IPS DF 6.9 (cell line): ENCODE data around the gene PSMC5.
"Not testable (repeated sequence)": the region's sequence is repeated elsewhere in the genome, so short reads cannot be mapped to it uniquely, and the experiment has no call there.

Experiments used
- DNase-seq: peaks from one replicate; pipeline ENCODE4 v3.0.0-alpha.2; 2013; ENCODE audit warnings: low read depth, low spot score
- H3K27ac ChIP-seq: one replicate; pipeline ENCODE4 v1.5.1; 2013; ENCODE audit warnings: low read length, control low read depth
- H3K27me3 ChIP-seq: 2 replicates; pipeline ENCODE4 v1.6.1; 2013; ENCODE audit warnings: mild to moderate bottlenecking, low read length; ENCODE audit not compliant: control insufficient read depth, insufficient read depth
- H3K36me3 ChIP-seq: 2 replicates; pipeline ENCODE4 v1.6.1; 2013; ENCODE audit warnings: low read length; ENCODE audit not compliant: control insufficient read depth, insufficient read depth
- H3K4me1 ChIP-seq: 2 replicates; pipeline ENCODE4 v1.6.1; 2013; ENCODE audit warnings: low read length; ENCODE audit not compliant: control insufficient read depth, insufficient read depth
- H3K4me3 ChIP-seq: 2 replicates; pipeline ENCODE4 v1.5.1; 2013; ENCODE audit warnings: mild to moderate bottlenecking, low read length
- H3K9me3 ChIP-seq: 2 replicates; pipeline ENCODE4 v1.6.1; 2013; ENCODE audit warnings: low read length, inconsistent platforms; ENCODE audit not compliant: control insufficient read depth, insufficient read depth
- WGBS: extraction: QIAGEN DNeasy Blood & Tissue Kit; methylation state at CpG from one replicate; pipeline ENCODE4 v1.1.7; 2013; ENCODE audit warnings: mixed read lengths, missing lambda C conversion rate; ENCODE audit not compliant: insufficient read length, insufficient coverage; 5-methylcytosine and 5-hydroxymethylcytosine counted together

The PSMC5 gene

DNA sequence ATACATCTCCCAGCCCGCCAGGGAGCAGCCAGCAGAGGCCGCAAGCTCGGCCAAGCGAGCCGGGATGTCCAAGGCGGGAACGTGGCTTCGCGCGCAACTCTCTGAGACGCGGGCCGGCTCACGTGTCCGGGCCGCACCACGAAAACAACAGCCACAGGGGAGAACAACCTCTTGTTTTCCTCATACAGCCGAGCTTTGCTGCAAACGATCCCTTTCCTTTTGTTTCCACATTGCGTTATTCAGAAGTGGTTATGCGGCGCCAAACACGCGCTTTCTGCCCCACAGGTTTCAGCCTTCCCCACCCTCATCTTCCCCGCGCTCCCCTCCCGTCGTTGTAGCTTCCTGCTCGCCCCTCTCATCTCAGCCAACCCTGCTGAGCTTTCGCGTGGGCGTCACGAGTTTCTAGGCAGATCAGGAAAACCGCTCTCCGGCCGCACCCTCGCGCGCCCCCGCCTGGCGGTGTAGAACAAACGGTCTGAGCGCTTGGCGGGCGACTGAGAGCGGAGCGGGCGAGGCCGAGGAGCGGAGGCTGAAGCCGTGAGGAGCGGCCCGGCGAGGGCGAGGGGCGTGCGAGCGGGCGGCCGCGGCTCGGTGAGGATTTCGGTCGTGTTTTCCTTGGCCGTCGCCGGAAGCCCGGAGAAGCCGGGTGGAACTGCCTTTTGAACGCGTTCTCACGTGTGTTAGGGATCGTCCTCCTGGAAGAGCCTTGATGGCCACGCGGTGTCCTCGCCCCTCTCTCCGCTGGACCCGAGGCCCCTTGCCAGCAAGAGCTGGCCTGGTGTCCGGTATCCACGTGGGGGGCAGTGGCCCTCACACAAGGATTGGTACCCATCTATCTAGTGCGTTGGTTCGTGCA, 21.8 kb downstream of the PSMC5 start:
- Histone ChIP-seq H3K4me3 (no peak overlapping the region; the same call in 1 of the 2 replicates), H3K9me3 (no peaks in the 10 kb centered on the region), H3K4me1 (no peaks in the 10 kb centered on the region), H3K27ac (no peak overlapping the region), H3K36me3 (no peaks in the 10 kb centered on the region), H3K27me3 (peaks cover 2% of the 10 kb centered on the region; the same call in 1 of the 2 replicates)
- peak; percentile 94 for DNase-seq
- no CpG with 5 or more reads among the region's 82 CpGs for WGBS

DNA sequence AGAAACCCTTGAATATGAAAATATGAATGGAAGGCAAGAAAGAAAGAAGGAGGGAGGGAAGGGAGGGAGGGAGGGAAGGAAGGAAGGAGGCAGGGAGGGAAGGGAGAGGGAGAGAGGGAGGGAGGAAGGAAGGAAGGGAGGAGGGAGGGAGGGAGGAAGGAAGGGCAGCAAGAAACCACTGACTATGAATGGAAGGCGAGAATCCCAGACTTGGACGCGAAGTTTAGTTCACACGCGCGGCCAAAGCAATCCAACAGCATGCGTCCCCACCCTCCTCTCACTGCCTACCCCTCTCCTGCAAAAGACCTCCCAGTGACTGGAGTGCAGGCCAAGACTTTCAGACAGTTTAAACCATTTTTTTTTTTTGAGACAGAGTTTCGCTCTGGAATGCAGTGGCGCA, 23.2 kb downstream of the PSMC5 start:
- H3K27ac ChIP-seq, result no peak overlapping the region
- H3K4me3 ChIP-seq, result no peak overlapping the region
- H3K4me1 ChIP-seq, result no peaks in the 10 kb centered on the region
- H3K36me3 ChIP-seq, result no peaks in the 10 kb centered on the region
- H3K27me3 ChIP-seq, result peaks cover 2% of the 10 kb centered on the region; the same call in 1 of the 2 replicates
- WGBS, result no CpG with 5 or more reads among the region's 9 CpGs
- no peak for DNase-seq
- no peaks in the 10 kb centered on the region for H3K9me3 ChIP-seq

DNA sequence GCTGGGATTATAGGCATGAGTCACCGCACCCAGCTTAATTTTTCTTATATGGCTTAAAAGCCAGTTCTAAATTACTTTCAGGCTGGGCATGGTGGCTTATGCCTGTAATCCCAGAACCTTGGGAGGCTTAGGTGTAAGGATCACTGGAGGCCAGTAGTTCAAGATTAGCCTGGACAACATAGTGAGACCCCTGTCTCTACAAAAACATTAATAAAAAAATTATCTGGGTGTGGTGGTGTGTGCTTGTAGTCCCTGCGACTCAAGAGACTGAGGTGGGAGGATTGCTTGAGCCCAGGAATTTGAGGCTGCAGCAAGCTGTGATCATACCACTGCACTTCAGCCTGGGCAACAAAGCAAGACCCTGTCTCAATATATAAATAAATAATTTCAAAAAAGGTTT, 26.0 kb downstream of the PSMC5 start:
- Histone ChIP-seq H3K27me3 (peaks cover under 1% of the 10 kb centered on the region; the same call in 1 of the 2 replicates), H3K4me1 (no peaks in the 10 kb centered on the region), H3K36me3 (no peaks in the 10 kb centered on the region), H3K27ac (no peak overlapping the region), H3K9me3 (no peaks in the 10 kb centered on the region), H3K4me3 (no peak overlapping the region)
- no CpG with 5 or more reads among the region's 2 CpGs for WGBS
- DNase-seq, result no peak

DNA sequence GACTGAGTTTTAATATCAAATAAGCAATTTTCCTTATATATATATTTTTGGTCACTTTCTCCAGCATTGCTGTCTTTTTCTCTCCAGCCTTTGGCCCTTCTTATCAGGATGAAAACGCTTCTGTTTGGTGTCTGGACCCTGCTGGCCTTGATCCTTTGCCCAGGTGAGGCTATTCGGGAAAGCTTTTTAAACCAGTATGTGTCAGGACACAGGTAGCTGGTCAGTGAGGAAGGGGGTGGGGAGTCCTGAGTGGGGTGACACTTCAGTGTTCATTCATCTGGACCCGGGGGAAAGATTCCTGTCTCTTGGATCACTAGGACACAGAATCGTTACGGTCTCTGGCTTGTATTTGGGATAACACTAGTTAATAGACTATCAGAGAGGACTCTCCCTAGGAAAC, 27.5 kb downstream of the PSMC5 start:
- Histone ChIP-seq H3K4me1 (no peaks in the 10 kb centered on the region), H3K9me3 (no peaks in the 10 kb centered on the region), H3K36me3 (no peaks in the 10 kb centered on the region), H3K4me3 (no peak overlapping the region), H3K27me3 (no peaks in the 10 kb centered on the region; the same call in 1 of the 2 replicates), H3K27ac (no peak overlapping the region)
- DNase-seq, result no peak
- no CpG with 5 or more reads among the region's 5 CpGs for WGBS

DNA sequence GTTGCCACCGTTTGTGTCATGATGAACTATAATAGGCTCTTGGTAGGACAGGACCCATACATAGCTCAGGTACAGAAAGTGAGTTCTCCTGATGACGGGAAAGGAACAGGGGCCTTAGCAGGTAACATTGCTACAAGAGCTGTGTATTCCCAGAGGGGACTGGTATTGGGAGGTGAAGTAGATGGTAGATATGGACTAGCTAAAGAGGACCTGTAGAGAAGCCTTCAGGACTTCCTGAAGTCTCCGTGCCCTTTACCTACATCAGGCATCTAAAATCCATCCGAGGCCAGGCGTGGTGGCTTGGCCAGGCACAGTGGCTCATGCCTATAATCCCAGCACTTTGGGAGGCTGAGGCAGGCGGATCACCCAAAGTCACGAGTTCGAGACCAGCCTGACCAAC, 28.0 kb downstream of the PSMC5 start:
- whole genome bisulfite sequencing, result no CpG with 5 or more reads among the region's 8 CpGs
- DNase-seq, result no peak

DNA sequence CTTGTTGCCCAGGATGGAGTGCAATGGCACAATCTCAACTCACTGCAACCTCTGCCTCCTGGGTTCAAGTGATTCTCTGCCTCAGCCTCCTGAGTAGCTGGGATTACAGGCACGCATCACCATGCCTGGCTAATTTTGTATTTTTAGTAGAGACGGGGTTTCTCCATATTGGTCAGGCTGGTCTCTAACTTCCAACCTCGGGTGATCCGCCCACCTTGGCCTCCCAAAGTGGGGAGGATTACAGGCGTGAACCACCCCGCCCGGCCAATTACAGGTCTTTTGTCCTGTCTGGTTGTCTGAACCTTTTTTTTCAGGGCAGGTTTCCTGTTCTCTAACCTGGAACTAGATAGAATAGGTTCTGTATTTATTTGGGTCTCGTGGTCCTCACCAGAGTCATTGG, 29.2 kb downstream of the PSMC5 start:
- no CpG with 5 or more reads among the region's 8 CpGs for WGBS
- DNase-seq, H3K4me1 ChIP-seq, H3K9me3 ChIP-seq, H3K27ac ChIP-seq, H3K27me3 ChIP-seq, H3K4me3 ChIP-seq, H3K36me3 ChIP-seq: not testable (repeated sequence)

More for the DNA sequence above, 28.0 kb downstream of the PSMC5 start:
- Histone ChIP-seq H3K4me1 (no peaks in the 10 kb centered on the region), H3K27me3 (no peaks in the 10 kb centered on the region), H3K27ac (no peak overlapping the region), H3K9me3 (no peaks in the 10 kb centered on the region), H3K36me3 (no peaks in the 10 kb centered on the region), H3K4me3 (no peak overlapping the region)

DNA sequence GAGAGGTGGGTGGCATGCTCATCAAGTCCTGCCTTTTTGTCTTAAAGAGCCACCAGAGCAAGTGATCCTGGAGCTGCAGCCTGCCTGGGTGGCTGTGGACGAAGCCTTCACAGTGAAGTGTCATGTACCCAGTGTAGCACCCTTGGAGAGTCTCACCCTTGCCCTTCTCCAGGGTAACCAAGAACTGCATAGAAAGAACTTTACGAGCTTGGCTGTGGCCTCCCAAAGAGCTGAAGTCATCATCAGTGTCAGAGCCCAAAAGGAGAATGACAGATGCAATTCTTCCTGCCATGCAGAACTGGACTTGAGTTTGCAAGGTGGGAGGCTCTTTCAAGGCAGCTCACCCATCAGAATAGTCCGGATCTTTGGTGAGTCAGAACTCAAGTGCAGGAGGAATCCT, 32.0 kb downstream of the PSMC5 start:
- Histone ChIP-seq H3K9me3 (no peaks in the 10 kb centered on the region), H3K27me3 (no peaks in the 10 kb centered on the region), H3K4me3 (no peak overlapping the region), H3K27ac (no peak overlapping the region), H3K36me3 (no peaks in the 10 kb centered on the region), H3K4me1 (no peaks in the 10 kb centered on the region)
- no CpG with 5 or more reads among the region's 3 CpGs for WGBS
- no peak for DNase-seq

DNA sequence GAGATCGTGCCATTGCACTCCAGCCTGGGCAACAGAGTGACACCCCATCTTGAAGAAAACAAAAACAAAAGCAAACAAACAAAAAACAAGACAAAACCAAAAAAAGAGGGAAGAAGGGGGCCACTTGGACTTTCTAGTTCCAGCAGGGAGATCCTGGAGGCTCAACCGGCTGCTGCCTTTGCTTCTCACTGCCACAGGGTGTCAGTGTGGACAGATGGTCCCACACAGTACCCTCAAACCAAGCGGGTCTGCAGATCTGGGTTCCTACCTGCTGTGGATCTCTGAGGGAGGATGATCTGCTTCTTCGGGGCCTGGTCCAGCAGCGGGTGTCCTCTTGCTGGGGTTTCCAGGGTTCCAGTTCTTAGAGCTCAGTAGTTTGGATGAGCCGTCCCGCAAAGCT, 39.4 kb downstream of the PSMC5 start:
- H3K4me1 ChIP-seq, H3K36me3 ChIP-seq, H3K27ac ChIP-seq, DNase-seq, H3K27me3 ChIP-seq, H3K4me3 ChIP-seq, H3K9me3 ChIP-seq: not testable (repeated sequence)
- no CpG with 5 or more reads among the region's 7 CpGs for WGBS

DNA sequence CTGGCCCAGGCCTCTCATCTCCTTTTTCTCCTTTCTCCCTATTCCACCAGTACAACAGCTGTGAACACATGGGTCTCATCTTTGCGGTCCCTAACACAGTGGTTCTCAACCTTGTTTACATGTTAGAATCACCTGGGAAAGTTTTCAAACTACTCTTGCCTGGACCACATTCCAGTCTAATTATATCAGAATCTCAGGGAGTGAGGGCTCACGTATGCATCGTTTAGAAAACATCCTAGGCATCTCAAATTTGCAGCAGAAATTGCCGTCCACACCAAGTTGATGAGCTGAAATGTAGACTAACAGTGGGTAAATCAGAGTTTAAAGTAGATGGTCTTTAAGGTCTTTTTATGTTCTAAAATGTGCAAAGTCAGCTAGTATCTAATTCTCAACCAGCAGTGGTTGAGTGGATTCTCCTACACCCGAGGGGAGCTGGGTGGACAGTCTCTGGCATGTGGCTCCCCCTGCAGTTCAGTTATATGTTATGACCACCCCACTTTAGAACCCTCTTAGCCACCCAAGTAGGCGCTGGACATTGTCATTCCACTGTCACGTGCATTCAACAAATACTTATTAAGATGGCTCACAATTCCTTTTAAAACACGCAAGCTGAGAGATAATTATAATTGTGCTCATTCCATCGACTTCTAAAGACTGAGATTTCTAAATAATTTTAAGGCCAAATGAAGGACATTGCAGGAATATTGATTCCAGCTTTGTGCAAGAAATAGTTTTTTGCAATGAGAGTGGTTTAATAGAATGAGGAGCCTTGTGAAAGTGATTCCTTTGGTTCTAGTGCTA, 42.5 kb downstream of the PSMC5 start:
- DNase-seq, H3K4me1 ChIP-seq, H3K9me3 ChIP-seq, H3K27ac ChIP-seq, H3K27me3 ChIP-seq, H3K4me3 ChIP-seq, H3K36me3 ChIP-seq: not testable (repeated sequence)
- no CpG with 5 or more reads among the region's 9 CpGs for WGBS

DNA sequence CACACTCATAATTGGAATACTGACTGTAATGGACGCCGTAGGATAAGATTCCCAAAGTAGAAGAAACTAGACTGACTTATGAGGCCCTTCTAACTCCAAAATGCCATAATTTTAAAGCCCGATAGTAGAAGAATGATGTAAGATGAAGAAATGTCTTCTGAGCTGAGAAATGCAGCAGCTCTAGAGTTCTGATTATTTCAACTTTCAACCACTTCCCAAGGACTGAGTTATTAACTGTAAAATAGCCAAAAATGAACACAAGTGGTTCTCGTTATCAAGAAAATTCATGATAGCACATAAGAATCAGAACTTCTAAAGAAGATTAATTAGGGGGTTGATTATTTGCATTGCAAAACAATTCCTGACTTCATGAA, 43.0 kb downstream of the PSMC5 start:
- not testable (repeated sequence) for DNase-seq, H3K36me3 ChIP-seq, H3K4me1 ChIP-seq, H3K9me3 ChIP-seq, H3K27me3 ChIP-seq, H3K27ac ChIP-seq, H3K4me3 ChIP-seq
- WGBS, result no CpG with 5 or more reads among the region's 4 CpGs
